NOMO-1 (cell line): Measurements from ENCODE around the gene NLRP10.
A peak's percentile ranks its signal among the peaks of the same experiment; 100 is the strongest.
"Not testable (repeated sequence)": the region's sequence is repeated elsewhere in the genome, so short reads cannot be mapped to it uniquely, and the experiment has no call there.

ENCODE experiments used
- DNase-seq, 2 experiments: peaks; one replicate each; lab custom pipeline; 2025; ENCODE audit not compliant: unreplicated experiment in 2 of 2; lab: John Stamatoyannopoulos, UW

The NLRP10 gene, protein sequence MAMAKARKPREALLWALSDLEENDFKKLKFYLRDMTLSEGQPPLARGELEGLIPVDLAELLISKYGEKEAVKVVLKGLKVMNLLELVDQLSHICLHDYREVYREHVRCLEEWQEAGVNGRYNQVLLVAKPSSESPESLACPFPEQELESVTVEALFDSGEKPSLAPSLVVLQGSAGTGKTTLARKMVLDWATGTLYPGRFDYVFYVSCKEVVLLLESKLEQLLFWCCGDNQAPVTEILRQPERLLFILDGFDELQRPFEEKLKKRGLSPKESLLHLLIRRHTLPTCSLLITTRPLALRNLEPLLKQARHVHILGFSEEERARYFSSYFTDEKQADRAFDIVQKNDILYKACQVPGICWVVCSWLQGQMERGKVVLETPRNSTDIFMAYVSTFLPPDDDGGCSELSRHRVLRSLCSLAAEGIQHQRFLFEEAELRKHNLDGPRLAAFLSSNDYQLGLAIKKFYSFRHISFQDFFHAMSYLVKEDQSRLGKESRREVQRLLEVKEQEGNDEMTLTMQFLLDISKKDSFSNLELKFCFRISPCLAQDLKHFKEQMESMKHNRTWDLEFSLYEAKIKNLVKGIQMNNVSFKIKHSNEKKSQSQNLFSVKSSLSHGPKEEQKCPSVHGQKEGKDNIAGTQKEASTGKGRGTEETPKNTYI

GRCh38 chr11:7965386-7965785, at the start of gene NLRP10:
NLRP10 (minus strand) TSS chr11:7965447; CDS start chr11:7963495, 1,952 bp downstream.
- no peak for DNase-seq

GRCh38 chr11:8013833-8014232, 48.6 kb upstream of the NLRP10 start:
- no peak for DNase-seq

DNA sequence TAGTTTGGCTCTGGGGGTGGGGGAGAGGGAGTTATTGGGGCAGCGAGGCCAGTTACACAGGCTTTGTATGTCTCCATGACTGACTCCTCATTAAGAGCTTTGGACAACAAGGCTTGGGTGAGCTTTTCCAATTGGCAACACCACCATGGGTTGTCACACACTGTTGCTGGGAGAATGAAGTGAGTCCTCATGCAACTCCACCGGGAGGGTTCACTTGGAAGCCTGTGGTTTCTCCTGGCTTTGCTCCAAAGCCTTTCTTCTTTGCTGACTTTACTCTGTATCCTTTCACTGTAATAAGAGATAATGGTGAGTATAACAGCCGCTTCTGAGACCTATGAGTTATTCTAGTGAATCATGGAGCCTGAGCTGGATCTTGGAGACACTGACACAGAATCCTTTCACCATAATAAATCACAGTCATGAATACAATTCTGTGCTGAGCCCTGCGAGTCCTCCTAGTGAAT, 46.8 kb upstream of the NLRP10 start:
- DNase-seq = no peak

DNA sequence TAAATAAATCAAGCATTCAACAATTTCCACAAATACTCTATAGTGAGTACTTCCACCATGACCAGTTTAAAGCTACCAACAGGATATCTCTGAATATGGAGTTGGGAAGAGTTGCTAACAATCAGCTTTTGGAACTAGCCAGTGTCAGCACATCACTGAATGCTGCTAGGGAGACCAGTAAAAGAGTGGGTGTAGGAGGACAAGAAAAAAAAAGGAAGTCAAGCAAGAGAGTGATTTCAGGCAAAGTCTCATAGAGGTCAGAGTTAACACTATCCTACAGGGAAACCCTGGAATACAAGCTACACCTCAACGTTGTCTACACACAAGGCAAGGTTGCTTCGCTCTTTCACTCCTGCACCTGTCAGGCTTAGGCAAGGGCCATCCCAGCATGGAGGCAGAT, 46.1 kb upstream of the NLRP10 start:
- no peak for DNase-seq

GRCh38 chr11:8009856-8010255, 44.6 kb upstream of the NLRP10 start:
- no peak for DNase-seq

DNA sequence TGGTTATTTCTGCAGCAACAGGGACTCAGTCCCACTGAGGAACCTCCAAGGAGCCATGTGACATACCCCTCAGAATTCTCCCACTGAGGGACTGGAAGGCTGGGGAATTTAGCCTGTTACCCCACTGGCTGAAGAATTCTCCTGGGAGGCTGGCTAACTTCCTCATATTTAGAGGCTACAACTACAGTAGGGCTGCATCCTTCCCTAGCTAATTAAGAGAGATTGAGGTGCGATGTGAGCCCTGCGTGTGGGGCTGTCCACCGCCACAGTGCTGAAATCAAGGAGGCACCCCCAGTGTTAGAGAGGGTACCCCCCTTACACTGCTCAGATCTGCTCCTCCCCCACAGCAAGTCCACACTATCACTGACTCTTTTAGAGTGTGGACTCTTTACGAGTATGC, 43.0 kb upstream of the NLRP10 start:
- DNase-seq = no peak

DNA sequence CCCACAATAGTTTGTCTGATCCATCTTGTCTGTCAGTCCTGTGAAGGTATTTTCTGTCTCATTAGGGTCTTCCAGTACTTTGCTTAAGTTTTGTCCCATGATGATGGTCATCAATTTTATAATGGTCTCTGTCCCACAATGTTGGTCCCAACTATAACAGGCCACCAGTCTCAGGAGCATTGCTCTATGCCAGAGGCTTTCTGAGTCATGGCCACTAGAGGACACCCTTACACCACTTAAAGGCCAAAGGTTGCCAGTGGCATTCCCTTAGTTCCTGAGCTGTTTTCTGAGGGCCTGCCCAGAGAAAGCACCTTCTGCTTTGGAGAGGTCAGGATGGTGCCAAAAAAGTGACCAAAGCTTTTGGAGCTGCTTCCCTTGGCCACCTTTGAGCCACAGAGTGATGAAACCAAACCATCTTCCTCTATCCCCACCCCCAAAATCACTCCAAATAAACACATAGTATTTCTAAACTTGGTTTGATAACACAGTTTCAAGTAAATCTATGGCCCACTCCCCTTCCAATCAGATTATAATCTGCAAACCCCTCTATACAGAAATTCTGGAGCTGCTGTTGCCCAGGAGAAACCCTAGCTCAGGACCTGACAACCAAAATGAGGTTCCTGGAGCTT, 41.2 kb upstream of the NLRP10 start:
- peak; percentile 29 to 49 for DNase-seq

GRCh38 chr11:8005556-8005955, 40.3 kb upstream of the NLRP10 start:
- no peak for DNase-seq

- DNase-seq = no peak
Measured at GRCh38 chr11:8004008-8004407, 38.8 kb upstream of the NLRP10 start.

DNA sequence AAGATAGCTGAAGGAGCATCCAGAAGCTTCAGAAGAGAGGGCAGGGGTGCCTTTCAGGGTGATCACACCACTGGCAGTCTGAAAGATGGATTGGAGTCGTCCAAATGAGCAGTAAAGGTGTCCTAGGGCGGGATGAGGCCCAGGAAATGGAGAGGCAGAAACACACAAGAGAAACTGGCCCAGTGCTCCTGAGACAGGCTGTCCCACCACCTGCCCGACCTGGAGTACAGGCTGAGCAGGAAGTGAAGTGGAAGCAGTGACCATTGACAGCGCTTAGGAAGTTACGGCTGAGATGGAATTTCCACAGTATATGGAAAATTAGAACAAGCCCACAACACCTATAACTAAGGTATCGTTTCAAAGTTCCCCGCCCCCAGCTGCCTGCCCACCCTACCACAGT, 37.9 kb upstream of the NLRP10 start:
- no peak for DNase-seq

DNA sequence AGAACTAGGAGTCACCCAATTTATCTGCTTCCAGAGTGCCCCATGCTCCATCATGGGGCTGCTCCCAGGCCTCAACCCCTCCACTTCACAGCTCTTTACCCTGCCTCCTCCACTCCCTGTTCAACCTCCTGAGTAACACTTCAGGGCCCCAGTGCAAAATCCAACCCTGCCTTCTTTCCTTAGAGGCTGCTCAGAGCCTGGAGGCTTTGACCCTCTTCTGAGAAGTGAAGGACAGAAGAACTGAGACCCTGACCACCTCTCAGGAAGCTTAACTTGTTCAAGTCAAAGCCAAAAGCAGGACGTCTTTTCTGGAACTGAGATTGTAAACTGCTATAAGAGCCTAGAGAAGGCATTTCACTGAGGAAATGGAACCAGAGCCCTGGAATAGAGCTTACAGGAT, 37.4 kb upstream of the NLRP10 start:
- no peak for DNase-seq

GRCh38 chr11:8000390-8000789, 35.1 kb upstream of the NLRP10 start:
- DNase-seq = no peak

DNA sequence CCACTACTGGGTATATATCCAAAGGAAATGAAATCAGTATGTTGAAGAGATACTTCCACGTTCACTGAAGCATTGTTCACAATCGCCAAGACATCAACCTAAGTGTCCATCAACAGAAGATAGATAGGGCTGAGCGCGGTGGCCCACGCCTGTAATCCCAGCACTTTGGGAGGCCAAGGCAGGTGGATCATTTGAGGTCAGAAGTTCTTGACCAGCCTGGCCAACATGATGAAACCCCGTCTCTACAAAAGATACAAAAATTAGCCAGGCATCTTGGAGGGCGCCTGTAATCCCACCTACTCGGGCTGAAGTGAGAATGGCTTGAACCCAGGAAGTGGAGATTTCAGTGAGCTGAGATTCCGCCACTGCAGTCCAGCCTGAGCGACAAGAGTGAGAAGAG, 34.5 kb upstream of the NLRP10 start:
- no peak for DNase-seq

GRCh38 chr11:7994581-7995278, 29.5 kb upstream of the NLRP10 start:
- no peak for DNase-seq

- not testable (repeated sequence) for DNase-seq
Measured at GRCh38 chr11:7987560-7987883, 22.3 kb upstream of the NLRP10 start.

GRCh38 chr11:7986768-7987559, 21.7 kb upstream of the NLRP10 start, which contains the start of gene EIF3F:
EIF3F (plus strand) TSS chr11:7987337; CDS start chr11:7987353, 16 bp downstream.
- peak; percentile 96 to 98 for DNase-seq

DNA sequence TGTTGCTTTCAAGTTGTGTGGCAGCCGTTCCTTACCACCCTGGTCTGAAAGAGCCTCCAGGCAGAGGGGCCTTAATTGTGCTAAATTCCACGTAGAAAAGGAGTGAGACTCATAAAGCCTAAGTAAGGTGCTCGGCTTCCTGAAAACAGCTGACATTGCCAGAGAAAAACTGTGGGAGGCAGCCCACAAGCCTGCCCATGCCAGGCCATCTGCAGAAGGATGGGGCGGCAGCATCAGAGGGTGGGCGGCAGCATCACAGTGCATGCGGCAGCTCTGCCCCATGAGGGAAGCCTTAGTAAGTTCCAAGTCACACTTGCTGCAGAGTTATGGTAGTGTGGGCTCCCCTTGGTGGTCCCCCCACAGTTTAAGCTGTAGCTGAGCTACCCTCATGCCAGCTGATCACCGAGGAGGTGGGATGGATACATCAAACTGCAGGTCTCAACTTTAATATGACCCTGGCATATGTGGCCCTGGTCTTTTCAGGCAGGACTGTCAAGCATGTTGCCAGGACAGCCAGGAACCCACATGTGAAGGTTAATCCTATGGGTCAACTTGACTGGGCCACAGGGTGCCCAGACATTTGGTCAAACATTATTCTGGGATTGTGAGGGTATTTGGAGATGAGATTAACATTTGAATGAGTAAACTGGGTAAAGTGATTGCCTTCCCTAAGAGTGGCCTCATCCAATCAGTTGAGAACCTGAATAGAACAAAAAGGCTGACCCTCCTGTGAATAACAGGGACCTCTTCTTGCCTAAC, 18.8 kb upstream of the NLRP10 start:
- no peak for DNase-seq

DNA sequence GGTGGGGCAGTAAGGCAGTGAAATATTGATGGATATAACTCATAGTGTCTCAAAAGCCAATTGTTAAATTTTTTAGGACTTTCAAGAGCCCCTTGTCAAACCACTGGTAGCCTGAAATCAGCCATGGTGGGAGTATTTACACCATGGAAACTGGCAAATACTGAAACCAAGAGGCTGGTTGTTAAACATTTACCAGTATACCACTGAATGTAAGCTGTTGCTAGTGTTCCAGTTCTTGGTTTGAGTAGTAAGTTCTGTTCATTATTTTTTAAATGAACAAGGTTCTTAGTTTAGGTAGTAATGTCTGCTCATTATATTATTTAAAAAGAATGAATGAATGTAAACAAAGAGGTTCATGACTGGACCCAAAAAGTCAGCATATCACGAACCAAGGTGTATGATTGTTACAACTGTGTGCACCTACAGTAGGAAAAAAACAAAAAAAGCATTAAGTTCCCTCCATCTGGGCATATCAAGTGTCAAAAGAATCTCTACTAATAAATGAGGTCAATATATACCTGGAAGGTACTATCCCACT, 17.4 kb upstream of the NLRP10 start:
- DNase-seq = no peak

GRCh38 chr11:7981619-7982157, 16.4 kb upstream of the NLRP10 start:
- no peak for DNase-seq
